Esophagus squamous epithelium (tissue), 5 donors: ENCODE measurements around the gene CUL3. TPM values are rescaled to one million over a fixed set of nuclear protein-coding genes. Genes with fewer than 3 reads are reported as not detected.

Experiments used
- DNase-seq: peaks from one replicate; lab custom pipeline; 2025; lab: John Stamatoyannopoulos, UW
- H3K27ac ChIP-seq, 4 donors: fragments of 200-600 bp; sonication (generic); one replicate each; pipeline ENCODE4 v1.5.1; 2016 to 2019; ENCODE audit warnings: mild to moderate bottlenecking in 1 of 4
- H3K27me3 ChIP-seq, 4 donors: fragments of 200-600 bp; sonication (generic); 1 replicate in 3 of 4; 2 replicates in 1 of 4; pipeline versions ENCODE4 v1.5.1 to v1.6.0; 2017 to 2021; ENCODE audit warnings: antibody characterized with exemption in 1 of 4
- H3K36me3 ChIP-seq, 3 donors: fragments of 200-600 bp; sonication (generic); one replicate each; pipeline ENCODE4 v1.5.1; 2016 to 2019
- H3K4me1 ChIP-seq, 3 donors: fragments of 200-600 bp; sonication (generic); one replicate each; pipeline ENCODE4 v1.5.1; 2017 to 2019
- H3K4me3 ChIP-seq, 4 donors: fragments of 200-600 bp; sonication (generic); 1 replicate in 3 of 4; 2 replicates in 1 of 4; pipeline ENCODE4 v1.5.1; 2016 to 2019; ENCODE audit warnings: mild to moderate bottlenecking in 2 of 4, moderate library complexity in 1 of 4
- H3K9me3 ChIP-seq, 3 donors: fragments of 200-600 bp; sonication (generic); one replicate each; pipeline ENCODE4 v1.5.1; 2016 to 2019
- POLR2A ChIP-seq, 4 donors: fragments of 450-650 bp; IDR thresholded peaks; one replicate each; pipeline ENCODE4 v1.6.1; 2017; ENCODE audit warnings: antibody characterized with exemption in 4 of 4, mild to moderate bottlenecking in 4 of 4, moderate library complexity in 3 of 4
- WGBS, 2 donors: methylation state at CpG; one replicate each; pipeline ENCODE4 v1.1.5; 2018; 5-methylcytosine and 5-hydroxymethylcytosine counted together
- intact Hi-C: fragments of 100-400 bp; cut with DNase I; formaldehyde crosslinking; loops from one replicate; pipeline ENCODE4 v1.15.0; 2022
- total RNA-seq, 4 donors: library from RNA; depleted of rRNA; stranded (reverse); fragments of >200 nt; gene quantifications; one replicate each; pipeline ENCODE4 v1.1.0, GENCODE V29; 2016
- TF ChIP-seq, protein P1 (sequence below), 6 experiments: fragments of 450-650 bp in 4 of 6; fragments of 200-600 bp in 2 of 6; sonication (generic) in 2 of 6; IDR thresholded peaks; one replicate each; pipeline ENCODE4 v1.5.1; 2016 to 2019; ENCODE audit warnings: antibody characterized with exemption in 6 of 6, mild to moderate bottlenecking in 4 of 6, moderate library complexity in 4 of 6
- donor health status: DM: yes; HTN: yes; CAD: no.

CUL3 gene
- total RNA-seq, 4 donors from 2014 or later = 59.7 to 91.4 (median 85.2) TPM

DNA sequence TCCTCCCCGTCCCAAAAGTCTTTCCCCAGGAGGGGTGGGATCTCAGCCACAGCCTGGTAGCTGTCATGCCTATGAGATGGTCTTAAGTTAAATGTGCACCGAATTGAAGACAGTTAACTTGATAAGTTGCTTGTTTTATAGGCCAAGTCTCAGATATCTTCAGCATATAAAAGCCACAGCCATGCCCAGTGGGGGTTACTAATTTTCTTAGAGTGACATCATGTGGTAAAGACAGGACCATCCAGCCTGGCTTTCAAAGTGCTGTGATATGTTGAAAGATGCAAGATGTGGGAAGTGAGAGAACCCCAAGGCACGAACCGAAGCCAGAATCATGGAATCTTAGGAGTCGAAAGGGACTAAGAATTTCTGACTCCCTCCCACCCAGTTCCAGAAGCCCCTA, 141.1 kb downstream of the CUL3 start:
- WGBS, 2 donors = 85 to 91% methylated on average over 5 of the region's 5 CpGs
- H3K27me3 ChIP-seq = peaks cover 0 to 12% (median 0%) of the 10 kb centered on the region in 4 donors
- no peaks in the 10 kb centered on the region for H3K9me3 ChIP-seq
- H3K36me3 ChIP-seq = no peaks in the 10 kb centered on the region
- H3K4me3 ChIP-seq = no peak overlapping the region
- peaks cover 3 to 41% (median 14%) of the 10 kb centered on the region in 3 donors for H3K4me1 ChIP-seq
- intact Hi-C loops = loop anchor here (5.0 kb wide), 1 partner anchor 82 kb away; no protein-coding TSS in a partner anchor
- no peak overlapping the region for H3K27ac ChIP-seq
- TF ChIP-seq POLR2A (IDR thresholded peaks at IDR 0.05) = no peak
- TF ChIP-seq, protein P1, sequence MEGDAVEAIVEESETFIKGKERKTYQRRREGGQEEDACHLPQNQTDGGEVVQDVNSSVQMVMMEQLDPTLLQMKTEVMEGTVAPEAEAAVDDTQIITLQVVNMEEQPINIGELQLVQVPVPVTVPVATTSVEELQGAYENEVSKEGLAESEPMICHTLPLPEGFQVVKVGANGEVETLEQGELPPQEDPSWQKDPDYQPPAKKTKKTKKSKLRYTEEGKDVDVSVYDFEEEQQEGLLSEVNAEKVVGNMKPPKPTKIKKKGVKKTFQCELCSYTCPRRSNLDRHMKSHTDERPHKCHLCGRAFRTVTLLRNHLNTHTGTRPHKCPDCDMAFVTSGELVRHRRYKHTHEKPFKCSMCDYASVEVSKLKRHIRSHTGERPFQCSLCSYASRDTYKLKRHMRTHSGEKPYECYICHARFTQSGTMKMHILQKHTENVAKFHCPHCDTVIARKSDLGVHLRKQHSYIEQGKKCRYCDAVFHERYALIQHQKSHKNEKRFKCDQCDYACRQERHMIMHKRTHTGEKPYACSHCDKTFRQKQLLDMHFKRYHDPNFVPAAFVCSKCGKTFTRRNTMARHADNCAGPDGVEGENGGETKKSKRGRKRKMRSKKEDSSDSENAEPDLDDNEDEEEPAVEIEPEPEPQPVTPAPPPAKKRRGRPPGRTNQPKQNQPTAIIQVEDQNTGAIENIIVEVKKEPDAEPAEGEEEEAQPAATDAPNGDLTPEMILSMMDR (IDR thresholded peaks at IDR 0.05) = no peak
- DNase-seq = no peak

- H3K9me3 ChIP-seq = no peaks in the 10 kb centered on the region
- peaks cover 0 to 12% (median 0%) of the 10 kb centered on the region in 4 donors for H3K27me3 ChIP-seq
- DNase-seq = no peak
- H3K27ac ChIP-seq = peak overlapping the region; percentile 41 to 81 (median 73)
- H3K4me1 ChIP-seq = peaks cover 3 to 58% (median 14%) of the 10 kb centered on the region in 3 donors
- intact Hi-C loops = loop anchor here (5.0 kb wide), 1 partner anchor 80 kb away; no protein-coding TSS in a partner anchor
- 4% methylated on average over 15 to 19 of the region's 82 CpGs for WGBS, 2 donors
- TF ChIP-seq, protein P1 (IDR thresholded peaks at IDR 0.05) = no peak
- no peak for TF ChIP-seq POLR2A (IDR thresholded peaks at IDR 0.05)
- H3K4me3 ChIP-seq = peak overlapping the region; percentile 48 to 68 (median 56)
- no peaks in the 10 kb centered on the region for H3K36me3 ChIP-seq
Measured at GRCh38 chr2:224442071-224442967, 142.8 kb downstream of the CUL3 start.

DNA sequence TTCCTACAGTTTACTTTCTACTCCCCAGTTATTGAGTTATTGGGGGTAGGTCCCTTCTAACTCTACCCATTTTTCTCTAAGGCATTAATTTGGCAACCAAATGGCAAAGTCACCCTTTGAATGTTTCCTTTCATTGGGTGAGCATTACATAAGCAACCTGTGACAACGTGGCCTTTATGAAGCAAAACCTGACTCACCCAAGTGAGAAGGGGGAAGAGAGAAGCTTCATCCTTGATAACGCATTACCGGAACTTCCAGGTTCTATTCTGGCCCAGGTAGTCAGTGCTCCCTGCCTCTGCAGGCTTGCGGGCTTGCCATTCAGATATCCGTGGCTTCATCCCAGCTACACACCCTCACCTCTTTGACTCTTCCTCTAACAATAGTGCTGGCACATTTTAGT, 144.2 kb downstream of the CUL3 start:
- Histone ChIP-seq H3K27ac (peak overlapping the region; percentile 2 to 81 (median 73)), H3K4me3 (no peak overlapping the region), H3K36me3 (no peaks in the 10 kb centered on the region), H3K27me3 (peaks cover 0 to 12% (median 0%) of the 10 kb centered on the region in 4 donors), H3K4me1 (peaks cover 3 to 70% (median 14%) of the 10 kb centered on the region in 3 donors), H3K9me3 (no peaks in the 10 kb centered on the region)
- intact Hi-C loops = loop anchor here (5.0 kb wide), 1 partner anchor 79 kb away; no protein-coding TSS in a partner anchor
- TF ChIP-seq, protein P1 (IDR thresholded peaks at IDR 0.05) = no peak
- TF ChIP-seq POLR2A (IDR thresholded peaks at IDR 0.05) = peak in 1 of 4 donors; percentile 15
- 30 to 44% methylated on average over 5 of the region's 5 CpGs for WGBS, 2 donors
- DNase-seq = no peak

GRCh38 chr2:224438726-224439125, 146.4 kb downstream of the CUL3 start:
- no peaks in the 10 kb centered on the region for H3K9me3 ChIP-seq
- H3K4me1 ChIP-seq = peaks cover 3 to 70% (median 14%) of the 10 kb centered on the region in 3 donors
- H3K27ac ChIP-seq = peak overlapping the region in 3 of 4 donors; percentile 4 to 76 (median 70)
- TF ChIP-seq POLR2A (IDR thresholded peaks at IDR 0.05) = no peak
- TF ChIP-seq, protein P1 (IDR thresholded peaks at IDR 0.05) = no peak
- no peaks in the 10 kb centered on the region for H3K36me3 ChIP-seq
- DNase-seq = no peak
- no peak overlapping the region for H3K4me3 ChIP-seq
- intact Hi-C loops = no loop called here
- H3K27me3 ChIP-seq = peaks cover 0 to 12% (median 0%) of the 10 kb centered on the region in 4 donors

- no peak for DNase-seq
- H3K9me3 ChIP-seq = no peaks in the 10 kb centered on the region
- H3K27me3 ChIP-seq = no peaks in the 10 kb centered on the region
- no peaks in the 10 kb centered on the region for H3K36me3 ChIP-seq
- no CpG with 5 or more reads among the region's 1 CpG for WGBS, 2 donors
- H3K4me3 ChIP-seq = no peak overlapping the region
- H3K4me1 ChIP-seq = peaks cover 3 to 55% (median 6%) of the 10 kb centered on the region in 3 donors
- H3K27ac ChIP-seq = peak overlapping the region in 3 of 4 donors; percentile 27 to 76 (median 32)
- TF ChIP-seq POLR2A (IDR thresholded peaks at IDR 0.05) = no peak
- TF ChIP-seq, protein P1 (IDR thresholded peaks at IDR 0.05) = no peak
- intact Hi-C loops = no loop called here
Measured at GRCh38 chr2:224436634-224437033, 148.5 kb downstream of the CUL3 start.
